H1 (cell line): ENCODE data around the gene HMGCL. TPM values are rescaled to one million over a fixed set of nuclear protein-coding genes. Genes with fewer than 3 reads are reported as not detected.

ENCODE experiments used
- ASH2L ChIP-seq: fragments of 200-600, 300-600 bp; sonication (generic); IDR thresholded peaks from one replicate; pipeline ENCODE4 v1.7.1; 2017; ENCODE audit warnings: low read length
- ATF2 ChIP-seq: IDR thresholded peaks from 2 replicates; pipeline ENCODE4 v1.6.1; 2012; ENCODE audit warnings: low read length, inconsistent platforms
- CHD7 ChIP-seq: fragments of 300-600 bp; sonication (generic); IDR thresholded peaks from 2 replicates; pipeline ENCODE4 v1.7.1; 2012; ENCODE audit warnings: low read length, moderate library complexity, mild to moderate bottlenecking, inconsistent platforms; ENCODE audit not compliant: insufficient replicate concordance
- EGR1 ChIP-seq: IDR thresholded peaks from 2 replicates; pipeline ENCODE4 v1.6.1; 2011; ENCODE audit warnings: low read depth, low read length, borderline replicate concordance
- HDAC6 ChIP-seq: IDR thresholded peaks from one replicate; pipeline ENCODE4 v1.7.1; 2012; ENCODE audit warnings: low read depth, mild to moderate bottlenecking, inconsistent platforms, low read length, moderate library complexity
- RNF2 ChIP-seq: fragments of 200-900, 300-1000 bp; sonication (generic); IDR thresholded peaks from 2 replicates; pipeline ENCODE4 v1.7.1; 2016; ENCODE audit warnings: borderline replicate concordance, low read depth, mild to moderate bottlenecking, antibody characterized with exemption, low read length; ENCODE audit not compliant: poor library complexity, severe bottlenecking; ENCODE audit errors: missing control alignments
- SIN3A ChIP-seq, 2 experiments: IDR thresholded peaks in 1 of 2; conservative IDR thresholded peaks in 1 of 2; 2 replicates each; pipeline ENCODE4 v1.6.1; 2011 to 2012; ENCODE audit warnings: low read length in 2 of 2, improper control_type of control experiment in 1 of 2, low read depth in 1 of 2, mild to moderate bottlenecking in 1 of 2
- polyA plus RNA-seq, 7 experiments: library from polyadenylated mRNA; depleted of rRNA in 3 of 7; stranded (reverse) in 5 of 7; unstranded in 2 of 7; fragments of >200 nt in 5 of 7; fragments of 200-250 nt in 2 of 7; gene quantifications; 1 replicate in 5 of 7; 2 replicates in 1 of 7; 4 replicates in 1 of 7; pipeline versions ENCODE4 v1.2.1 to v1.2.3, GENCODE V29; 2011 to 2013; ENCODE audit warnings: missing spikeins in 2 of 7, mixed read lengths in 2 of 7
- total RNA-seq: library from RNA; stranded (reverse); fragmentation: NEBNext Ultra II Directional; extraction: Animal tissue kit (Norgen Biotek cat#: 25700); gene quantifications from 2 replicates; pipeline ENCODE4 v1.2.1, GENCODE V29; 2021

HMGCL gene
- total and polyA plus RNA-seq, 2 of the 8 experiments (the other 6 are each of a cell fraction or from before 2014, with no cell fraction given): 13.7 to 19.5 TPM

GRCh38 chr1:23774174-23774880, 50.9 kb downstream of the HMGCL start (continued):
- TF ChIP-seq CHD7 (no peak), HDAC6 (no peak), RNF2 (no peak), SIN3A (conservative IDR thresholded peaks at IDR 0.05 in 1 of 2, IDR thresholded peaks at IDR 0.05 in 1 of 2; ENCODE audit: low read depth in 1 of 2, low read length in 2 of 2) (no peak), EGR1 (no peak), ATF2 (no peak), ASH2L (no peak)
